ENCODE data around the gene SLC7A5.
"Not testable (repeated sequence)": the region's sequence is repeated elsewhere in the genome, so short reads cannot be mapped to it uniquely, and the experiment has no call there.

Gene SLC7A5

DNA sequence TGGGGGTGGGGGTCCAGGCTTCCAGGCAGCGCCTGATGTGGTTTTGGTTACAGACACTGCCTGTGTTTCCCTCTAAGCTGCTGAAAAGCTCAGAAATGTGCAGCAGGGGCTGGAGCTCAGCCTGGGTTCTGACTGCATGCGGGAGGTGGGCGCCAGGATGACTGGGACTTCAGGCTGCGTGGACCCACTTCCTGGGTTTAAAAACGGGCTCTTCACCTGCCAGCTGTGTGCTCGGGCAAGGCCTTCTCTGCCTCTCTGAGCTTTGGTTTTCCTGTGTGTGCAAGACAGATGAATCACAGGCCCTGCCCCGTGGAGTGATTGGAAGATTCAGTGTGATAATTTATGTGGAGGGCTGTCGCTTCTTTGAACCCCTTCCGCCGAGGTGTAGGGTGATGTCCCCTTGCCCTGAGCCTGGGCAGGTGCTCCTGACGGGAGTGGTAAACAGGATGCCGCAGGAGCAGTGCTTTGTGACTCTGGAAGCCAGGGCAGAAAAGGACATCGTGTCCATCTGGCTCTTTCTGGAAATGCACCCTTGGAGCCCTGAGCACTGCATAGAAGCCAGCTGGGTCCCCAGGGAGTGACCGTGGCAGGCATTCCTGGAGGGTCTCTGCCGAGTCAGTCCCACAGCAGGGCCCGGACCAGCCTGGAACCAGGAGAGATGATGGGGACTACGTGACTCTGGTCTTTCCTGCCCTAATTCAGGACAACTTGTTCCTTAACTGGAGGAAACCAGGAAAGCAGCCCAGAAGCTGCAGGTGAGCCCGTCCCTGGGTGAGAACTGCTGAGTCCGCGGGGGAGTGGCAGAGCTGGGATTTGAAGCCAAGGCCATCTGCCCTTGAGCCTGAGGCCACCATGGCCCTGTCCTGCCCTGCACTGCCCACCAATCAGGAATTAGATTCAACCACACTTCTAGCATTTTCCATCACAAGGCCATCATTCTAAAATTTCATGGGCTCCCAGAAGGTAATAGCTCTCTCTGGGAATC is 28.5 kb upstream of the SLC7A5 start:
- H2AFZ ChIP-seq (ENCODE audit: low read length) = no peak overlapping the region
- no peaks in the 10 kb centered on the region for H4K20me1 ChIP-seq (ENCODE audit: insufficient read depth, low read length)
- no peaks in the 10 kb centered on the region for H3K27me3 ChIP-seq (ENCODE audit: insufficient read depth, low read length)
- H3K4me1 ChIP-seq (ENCODE audit: insufficient read depth, low read length, severe bottlenecking) = no peaks in the 10 kb centered on the region
- H3F3A ChIP-seq (ENCODE audit: insufficient read depth, low read length) = no peaks in the 10 kb centered on the region
- no peak overlapping the region for H3K27ac ChIP-seq (ENCODE audit: low read depth, low read length, poor library complexity, severe bottlenecking)
- H3K79me2 ChIP-seq (ENCODE audit: insufficient read depth, low read length) = no peaks in the 10 kb centered on the region
- H3K9me2 ChIP-seq (ENCODE audit: low read depth, low read length) = no peaks in the 10 kb centered on the region
- no peak overlapping the region for H3K4me3 ChIP-seq (ENCODE audit: low read depth, low read length, poor library complexity, severe bottlenecking)
- no peaks in the 10 kb centered on the region for H3K36me3 ChIP-seq (ENCODE audit: insufficient read depth, low read length)
- TF ChIP-seq, protein P1, sequence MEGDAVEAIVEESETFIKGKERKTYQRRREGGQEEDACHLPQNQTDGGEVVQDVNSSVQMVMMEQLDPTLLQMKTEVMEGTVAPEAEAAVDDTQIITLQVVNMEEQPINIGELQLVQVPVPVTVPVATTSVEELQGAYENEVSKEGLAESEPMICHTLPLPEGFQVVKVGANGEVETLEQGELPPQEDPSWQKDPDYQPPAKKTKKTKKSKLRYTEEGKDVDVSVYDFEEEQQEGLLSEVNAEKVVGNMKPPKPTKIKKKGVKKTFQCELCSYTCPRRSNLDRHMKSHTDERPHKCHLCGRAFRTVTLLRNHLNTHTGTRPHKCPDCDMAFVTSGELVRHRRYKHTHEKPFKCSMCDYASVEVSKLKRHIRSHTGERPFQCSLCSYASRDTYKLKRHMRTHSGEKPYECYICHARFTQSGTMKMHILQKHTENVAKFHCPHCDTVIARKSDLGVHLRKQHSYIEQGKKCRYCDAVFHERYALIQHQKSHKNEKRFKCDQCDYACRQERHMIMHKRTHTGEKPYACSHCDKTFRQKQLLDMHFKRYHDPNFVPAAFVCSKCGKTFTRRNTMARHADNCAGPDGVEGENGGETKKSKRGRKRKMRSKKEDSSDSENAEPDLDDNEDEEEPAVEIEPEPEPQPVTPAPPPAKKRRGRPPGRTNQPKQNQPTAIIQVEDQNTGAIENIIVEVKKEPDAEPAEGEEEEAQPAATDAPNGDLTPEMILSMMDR (IDR thresholded peaks at IDR 0.05; ENCODE audit: low read length) = no peak
- no peak for TF ChIP-seq EZH2 (IDR thresholded peaks at IDR 0.05; ENCODE audit: borderline replicate concordance, low read length)
- no peak overlapping the region for H3K4me2 ChIP-seq (ENCODE audit: low read length)
- H3K9ac ChIP-seq (ENCODE audit: low read length) = no peak overlapping the region
- H3K9me3 ChIP-seq (ENCODE audit: low read length) = no peaks in the 10 kb centered on the region

DNA sequence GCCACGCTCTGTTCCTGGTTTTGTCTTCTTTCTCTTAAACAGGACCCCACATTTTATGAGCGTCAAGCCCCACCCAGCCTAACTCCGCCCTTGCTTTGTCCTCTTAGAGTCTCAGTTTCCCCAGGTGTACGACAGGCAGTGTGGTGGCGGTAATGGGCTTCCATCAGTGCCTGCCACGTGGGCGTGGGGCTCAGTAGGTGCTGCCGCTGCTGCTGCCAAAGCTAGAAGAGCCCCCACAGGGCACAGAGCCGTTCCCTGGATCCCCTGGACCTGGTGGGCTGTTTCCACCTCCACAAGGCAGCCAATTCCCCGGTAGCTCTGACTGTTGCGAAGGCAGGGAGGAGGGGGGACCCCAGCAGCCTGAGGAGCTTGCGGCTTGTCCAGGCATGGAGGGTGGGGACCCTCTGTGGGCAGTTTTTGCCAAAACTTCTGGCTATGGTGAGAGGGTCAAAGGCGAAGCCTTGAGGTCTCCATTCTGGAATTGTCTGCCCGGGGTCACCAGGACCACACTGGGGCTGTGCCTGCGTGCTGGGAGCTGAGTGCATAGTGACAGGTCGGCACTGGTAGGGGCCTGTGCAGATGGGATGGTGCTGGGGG is 27.7 kb upstream of the SLC7A5 start:
- not testable (repeated sequence) for H3F3A ChIP-seq (ENCODE audit: insufficient read depth, low read length); H3K4me3 ChIP-seq (ENCODE audit: low read depth, low read length, poor library complexity, severe bottlenecking); H4K20me1 ChIP-seq (ENCODE audit: insufficient read depth, low read length); H3K9me3 ChIP-seq (ENCODE audit: low read length); H3K4me1 ChIP-seq (ENCODE audit: insufficient read depth, low read length, severe bottlenecking); H3K9me2 ChIP-seq (ENCODE audit: low read depth, low read length); H3K79me2 ChIP-seq (ENCODE audit: insufficient read depth, low read length); H3K9ac ChIP-seq (ENCODE audit: low read length); H3K27me3 ChIP-seq (ENCODE audit: insufficient read depth, low read length); H3K4me2 ChIP-seq (ENCODE audit: low read length); H3K27ac ChIP-seq (ENCODE audit: low read depth, low read length, poor library complexity, severe bottlenecking); H3K36me3 ChIP-seq (ENCODE audit: insufficient read depth, low read length); H2AFZ ChIP-seq (ENCODE audit: low read length)

DNA sequence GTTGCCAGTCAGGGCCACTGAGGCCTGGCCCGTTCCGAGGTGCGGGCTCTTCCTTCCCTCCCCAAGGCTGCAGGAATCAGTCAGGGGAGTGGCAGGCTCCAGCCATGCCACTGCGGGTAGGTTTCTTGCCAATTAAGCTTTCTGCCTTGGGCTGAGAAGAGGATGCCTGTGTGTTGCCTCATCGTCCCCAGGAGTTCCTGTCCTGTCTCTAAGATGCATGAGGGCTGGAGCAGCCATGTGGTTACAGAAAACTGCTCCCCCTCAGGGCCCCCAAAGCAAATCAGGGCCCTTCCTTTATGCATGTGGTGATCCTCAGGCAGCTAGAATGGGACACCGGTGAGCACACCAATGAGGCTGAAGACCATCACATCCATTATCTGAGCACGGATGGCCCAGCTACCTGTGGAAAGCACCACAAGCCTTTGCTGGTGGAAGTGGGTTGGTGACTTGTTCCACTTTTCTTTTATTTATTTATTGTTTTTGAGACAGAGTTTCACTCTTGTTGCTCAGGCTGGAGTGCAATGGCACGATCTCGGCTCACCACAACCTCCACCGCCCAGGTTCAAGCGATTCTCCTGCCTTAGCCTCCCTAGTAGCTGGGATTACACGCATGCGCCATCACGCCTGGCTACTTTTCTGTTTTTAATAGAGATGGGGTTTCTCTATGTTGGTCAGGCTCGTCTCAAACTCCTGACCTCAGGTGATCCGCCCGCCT is 27.0 kb upstream of the SLC7A5 start:
- not testable (repeated sequence) for H3K9ac ChIP-seq (ENCODE audit: low read length)

DNA sequence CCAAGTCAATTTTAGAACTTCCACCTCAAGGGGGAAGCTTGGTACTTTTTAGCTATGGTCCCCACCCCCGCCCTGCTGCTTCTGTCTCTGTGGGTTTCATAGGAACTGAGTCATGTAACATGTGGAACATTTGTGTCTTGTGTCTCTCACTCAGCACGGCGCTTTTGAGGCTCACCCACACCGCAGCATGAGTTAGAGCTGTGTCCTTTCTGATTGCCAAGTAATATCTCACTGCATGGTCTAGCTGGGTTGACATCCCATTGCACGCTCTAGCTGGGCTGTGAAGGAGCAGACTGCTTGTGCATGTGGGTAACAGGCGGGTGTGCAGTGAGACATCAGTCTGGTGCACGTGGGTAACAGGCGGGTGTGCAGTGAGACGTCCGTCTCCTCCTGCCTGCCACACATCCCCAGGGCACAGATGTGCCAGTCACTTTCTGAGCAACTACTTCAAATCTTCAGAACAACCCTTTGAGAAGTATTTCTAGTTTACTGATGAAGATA is 26.4 kb upstream of the SLC7A5 start:
- Histone ChIP-seq H3F3A (ENCODE audit: insufficient read depth, low read length) (no peaks in the 10 kb centered on the region), H2AFZ (ENCODE audit: low read length) (no peak overlapping the region), H3K9ac (ENCODE audit: low read length) (no peak overlapping the region), H3K27me3 (ENCODE audit: insufficient read depth, low read length) (no peaks in the 10 kb centered on the region), H3K9me3 (ENCODE audit: low read length) (no peaks in the 10 kb centered on the region), H3K4me1 (ENCODE audit: insufficient read depth, low read length, severe bottlenecking) (no peaks in the 10 kb centered on the region), H3K4me2 (ENCODE audit: low read length) (no peak overlapping the region), H3K9me2 (ENCODE audit: low read depth, low read length) (no peaks in the 10 kb centered on the region), H4K20me1 (ENCODE audit: insufficient read depth, low read length) (no peaks in the 10 kb centered on the region), H3K36me3 (ENCODE audit: insufficient read depth, low read length) (no peaks in the 10 kb centered on the region), H3K27ac (ENCODE audit: low read depth, low read length, poor library complexity, severe bottlenecking) (no peak overlapping the region), H3K79me2 (ENCODE audit: insufficient read depth, low read length) (no peaks in the 10 kb centered on the region), H3K4me3 (ENCODE audit: low read depth, low read length, poor library complexity, severe bottlenecking) (no peak overlapping the region)
- no peak for TF ChIP-seq EZH2 (IDR thresholded peaks at IDR 0.05; ENCODE audit: borderline replicate concordance, low read length)
- TF ChIP-seq, protein P1 (IDR thresholded peaks at IDR 0.05; ENCODE audit: low read length) = no peak

More for the DNA sequence above, 27.0 kb upstream of the SLC7A5 start:
- not testable (repeated sequence) for H3K4me1 ChIP-seq (ENCODE audit: insufficient read depth, low read length, severe bottlenecking); H3K36me3 ChIP-seq (ENCODE audit: insufficient read depth, low read length); H3F3A ChIP-seq (ENCODE audit: insufficient read depth, low read length); H4K20me1 ChIP-seq (ENCODE audit: insufficient read depth, low read length); H3K27me3 ChIP-seq (ENCODE audit: insufficient read depth, low read length); H3K4me2 ChIP-seq (ENCODE audit: low read length); H3K27ac ChIP-seq (ENCODE audit: low read depth, low read length, poor library complexity, severe bottlenecking); H3K79me2 ChIP-seq (ENCODE audit: insufficient read depth, low read length); H3K4me3 ChIP-seq (ENCODE audit: low read depth, low read length, poor library complexity, severe bottlenecking); H2AFZ ChIP-seq (ENCODE audit: low read length); H3K9me3 ChIP-seq (ENCODE audit: low read length); H3K9me2 ChIP-seq (ENCODE audit: low read depth, low read length)

DNA sequence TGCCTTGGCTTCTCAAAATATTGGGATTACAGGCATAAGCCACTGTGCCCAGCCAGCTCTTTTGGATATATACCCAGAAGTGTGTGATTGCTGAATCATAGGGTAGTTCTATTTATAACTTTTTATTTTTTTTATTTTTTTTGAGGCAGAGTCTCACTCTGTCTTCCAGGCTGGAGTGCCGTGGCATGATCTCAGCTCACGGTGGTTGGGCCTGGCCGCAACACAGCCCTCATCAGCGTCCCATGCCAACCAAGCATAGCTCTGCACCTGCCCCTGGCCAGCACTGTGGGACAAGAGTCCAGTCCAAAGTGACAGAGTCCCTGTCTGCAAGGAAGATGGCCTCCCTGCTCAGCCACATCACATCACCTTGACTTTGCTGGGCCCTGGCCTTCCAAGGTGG is 24.7 kb upstream of the SLC7A5 start:
- H3K9ac ChIP-seq (ENCODE audit: low read length); H3K36me3 ChIP-seq (ENCODE audit: insufficient read depth, low read length); H3K27me3 ChIP-seq (ENCODE audit: insufficient read depth, low read length); H2AFZ ChIP-seq (ENCODE audit: low read length); H4K20me1 ChIP-seq (ENCODE audit: insufficient read depth, low read length); H3K4me1 ChIP-seq (ENCODE audit: insufficient read depth, low read length, severe bottlenecking); H3K9me2 ChIP-seq (ENCODE audit: low read depth, low read length); H3K9me3 ChIP-seq (ENCODE audit: low read length); H3K27ac ChIP-seq (ENCODE audit: low read depth, low read length, poor library complexity, severe bottlenecking); H3K4me2 ChIP-seq (ENCODE audit: low read length); H3F3A ChIP-seq (ENCODE audit: insufficient read depth, low read length); H3K4me3 ChIP-seq (ENCODE audit: low read depth, low read length, poor library complexity, severe bottlenecking); H3K79me2 ChIP-seq (ENCODE audit: insufficient read depth, low read length): not testable (repeated sequence)
